ENCODE results near the gene MAPK10. TPM values are rescaled to one million over a fixed set of nuclear protein-coding genes. Genes with fewer than 3 reads are reported as not detected.

Gene MAPK10
- total RNA-seq, 1 donor from 2014 or later: 30.7 TPM

DNA sequence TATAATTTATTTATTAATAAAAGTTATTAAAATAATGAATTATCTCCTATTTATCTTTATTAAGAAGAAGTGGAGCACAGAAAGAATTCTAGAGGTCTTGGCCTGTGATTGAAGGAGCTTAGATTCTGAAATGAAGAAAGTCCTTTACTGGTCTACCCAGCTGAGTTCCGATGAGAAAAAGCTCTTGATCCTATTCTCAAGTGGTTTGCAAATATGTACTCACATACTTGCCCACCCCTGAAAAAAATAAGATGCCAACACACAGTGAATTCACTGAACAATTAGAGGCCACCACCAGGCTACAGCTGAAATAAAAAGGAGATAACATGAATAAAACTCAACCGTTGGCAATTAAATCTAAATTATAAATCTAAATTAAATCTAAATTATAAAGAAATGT, 253.4 kb downstream of the MAPK10 start:
- intact Hi-C loops (cut with DNase I): no loop called here
- TF ChIP-seq, protein P1, sequence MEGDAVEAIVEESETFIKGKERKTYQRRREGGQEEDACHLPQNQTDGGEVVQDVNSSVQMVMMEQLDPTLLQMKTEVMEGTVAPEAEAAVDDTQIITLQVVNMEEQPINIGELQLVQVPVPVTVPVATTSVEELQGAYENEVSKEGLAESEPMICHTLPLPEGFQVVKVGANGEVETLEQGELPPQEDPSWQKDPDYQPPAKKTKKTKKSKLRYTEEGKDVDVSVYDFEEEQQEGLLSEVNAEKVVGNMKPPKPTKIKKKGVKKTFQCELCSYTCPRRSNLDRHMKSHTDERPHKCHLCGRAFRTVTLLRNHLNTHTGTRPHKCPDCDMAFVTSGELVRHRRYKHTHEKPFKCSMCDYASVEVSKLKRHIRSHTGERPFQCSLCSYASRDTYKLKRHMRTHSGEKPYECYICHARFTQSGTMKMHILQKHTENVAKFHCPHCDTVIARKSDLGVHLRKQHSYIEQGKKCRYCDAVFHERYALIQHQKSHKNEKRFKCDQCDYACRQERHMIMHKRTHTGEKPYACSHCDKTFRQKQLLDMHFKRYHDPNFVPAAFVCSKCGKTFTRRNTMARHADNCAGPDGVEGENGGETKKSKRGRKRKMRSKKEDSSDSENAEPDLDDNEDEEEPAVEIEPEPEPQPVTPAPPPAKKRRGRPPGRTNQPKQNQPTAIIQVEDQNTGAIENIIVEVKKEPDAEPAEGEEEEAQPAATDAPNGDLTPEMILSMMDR (IDR thresholded peaks at IDR 0.05): no peak
- Histone ChIP-seq H3K36me3 (no peaks in the 10 kb centered on the region), H3K27ac (peak overlapping the region; percentile 7), H3K9me3 (peaks cover 9% of the 10 kb centered on the region), H3K4me1 (no peaks in the 10 kb centered on the region), H3K4me3 (no peak overlapping the region), H3K27me3 (ENCODE audit: low read depth) (no peaks in the 10 kb centered on the region)
- peak; percentile 86 to 96 for ATAC-seq
- no peak for DNase-seq

DNA sequence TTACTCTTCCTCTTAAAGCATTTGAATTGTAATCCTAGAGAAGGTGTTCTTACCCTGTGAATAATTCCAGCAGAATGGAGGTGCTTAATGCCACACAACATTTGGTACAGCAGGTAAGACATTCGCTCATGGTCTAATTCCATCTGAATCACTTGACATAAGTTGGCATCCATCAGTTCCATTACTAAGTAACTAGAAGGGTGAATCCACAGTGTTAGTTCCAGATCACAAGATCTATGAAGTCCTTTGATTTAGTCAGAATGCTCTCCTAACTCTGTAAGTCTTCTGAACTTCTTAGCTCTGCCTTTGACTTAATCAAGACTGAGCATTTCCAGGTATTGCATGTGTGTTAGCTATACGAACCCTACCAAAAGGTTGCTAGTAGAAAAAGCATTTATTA, 258.0 kb downstream of the MAPK10 start:
- Histone ChIP-seq H3K36me3 (no peaks in the 10 kb centered on the region), H3K9me3 (no peaks in the 10 kb centered on the region), H3K4me3 (no peak overlapping the region), H3K27me3 (ENCODE audit: low read depth) (no peaks in the 10 kb centered on the region), H3K27ac (no peak overlapping the region), H3K4me1 (no peaks in the 10 kb centered on the region)
- TF ChIP-seq, protein P1 (IDR thresholded peaks at IDR 0.05): no peak
- no peak for DNase-seq
- no peak for ATAC-seq
- intact Hi-C loops (cut with DNase I): no loop called here

DNA sequence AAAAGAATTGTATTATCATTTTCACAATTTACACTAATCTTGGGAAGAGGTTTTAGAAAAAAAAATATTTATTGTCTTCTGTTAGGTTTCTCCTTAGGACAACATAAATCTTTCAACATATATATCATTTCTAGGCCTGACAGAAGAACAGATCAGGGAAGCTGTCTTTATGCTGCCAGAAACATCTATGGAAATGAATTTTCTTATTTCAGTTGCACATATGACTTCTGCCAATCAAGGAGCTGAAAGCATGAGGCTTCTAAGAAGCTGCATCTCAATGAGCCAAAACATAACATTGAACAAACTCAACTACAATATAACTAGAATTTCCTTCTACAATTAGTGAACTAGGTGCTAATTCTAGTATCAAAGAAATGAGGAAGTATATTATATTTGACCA, 258.4 kb downstream of the MAPK10 start:
- Histone ChIP-seq H3K36me3 (no peaks in the 10 kb centered on the region), H3K4me3 (no peak overlapping the region), H3K4me1 (no peaks in the 10 kb centered on the region), H3K27me3 (ENCODE audit: low read depth) (no peaks in the 10 kb centered on the region), H3K27ac (no peak overlapping the region), H3K9me3 (no peaks in the 10 kb centered on the region)
- intact Hi-C loops (cut with DNase I): no loop called here
- TF ChIP-seq, protein P1 (IDR thresholded peaks at IDR 0.05): no peak
- ATAC-seq: no peak
- DNase-seq: no peak

DNA sequence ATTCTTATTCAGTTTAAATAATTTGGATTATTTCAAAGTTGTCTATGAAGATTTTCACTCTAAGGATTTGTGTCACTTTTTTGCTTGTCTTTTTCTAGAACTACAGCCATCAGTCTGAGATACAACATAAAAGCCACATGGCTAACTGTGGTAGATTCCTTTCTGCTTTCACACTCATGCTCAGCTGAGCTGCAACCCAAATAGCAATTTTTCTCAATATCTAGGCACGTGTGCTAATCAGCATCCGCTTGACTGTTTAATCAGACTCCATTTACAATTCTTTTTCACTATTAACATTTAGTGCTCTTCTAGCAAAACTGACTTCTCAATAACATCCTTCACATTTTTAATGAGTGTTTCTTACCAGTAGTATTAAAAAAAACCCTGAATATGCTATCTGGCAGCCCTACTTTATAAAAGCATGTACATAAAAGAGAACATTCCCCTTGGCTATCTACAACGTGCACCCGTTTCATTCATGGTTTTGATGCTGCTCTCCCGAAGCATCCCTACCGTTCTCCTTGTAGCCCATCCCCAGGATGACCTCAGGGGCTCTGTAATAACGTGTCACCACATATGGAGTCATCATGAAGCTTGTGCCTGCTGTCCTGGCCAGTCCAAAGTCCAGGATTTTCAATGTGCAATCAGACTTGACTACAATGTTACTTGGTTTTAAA, 259.2 kb downstream of the MAPK10 start:
- intact Hi-C loops (cut with DNase I): no loop called here
- no peak overlapping the region for H3K4me3 ChIP-seq

DNA sequence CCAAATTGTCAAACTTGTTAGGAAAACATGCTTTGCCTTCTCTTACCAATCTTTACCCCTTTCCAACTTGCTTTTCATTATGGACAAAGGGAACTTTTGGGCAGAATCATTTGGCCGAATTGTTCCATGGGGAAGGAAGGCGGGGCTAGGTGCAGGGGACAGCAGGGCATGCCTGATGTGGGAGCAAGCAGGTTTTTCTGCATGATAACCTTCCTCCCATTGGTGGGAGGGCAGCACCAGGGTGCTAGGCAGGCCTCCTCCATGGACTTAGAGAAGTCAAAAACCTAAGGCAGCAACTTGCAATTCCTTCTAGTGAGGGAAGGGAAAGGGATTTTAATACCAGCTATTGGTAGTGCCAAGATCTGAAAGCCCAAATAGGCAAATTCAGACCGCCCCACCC, 260.5 kb downstream of the MAPK10 start:
- TF ChIP-seq, protein P1 (IDR thresholded peaks at IDR 0.05): no peak
- no peaks in the 10 kb centered on the region for H3K27me3 ChIP-seq (ENCODE audit: low read depth)
- no peak for ATAC-seq

More for the DNA sequence above, 259.2 kb downstream of the MAPK10 start:
- no peaks in the 10 kb centered on the region for H3K36me3 ChIP-seq
- TF ChIP-seq, protein P1 (IDR thresholded peaks at IDR 0.05): no peak
- DNase-seq (no peak), ATAC-seq (no peak)
- no peak overlapping the region for H3K27ac ChIP-seq
- H3K9me3 ChIP-seq: no peaks in the 10 kb centered on the region
- no peaks in the 10 kb centered on the region for H3K27me3 ChIP-seq (ENCODE audit: low read depth)
- no peaks in the 10 kb centered on the region for H3K4me1 ChIP-seq

More for the DNA sequence above, 260.5 kb downstream of the MAPK10 start:
- Histone ChIP-seq H3K9me3 (no peaks in the 10 kb centered on the region), H3K4me3 (no peak overlapping the region), H3K4me1 (no peaks in the 10 kb centered on the region), H3K27ac (no peak overlapping the region), H3K36me3 (no peaks in the 10 kb centered on the region)
- no peak for DNase-seq
- intact Hi-C loops (cut with DNase I): no loop called here
